GM12878 (cell line): Measurements from ENCODE around the gene AGRP. TPM values are rescaled to one million over a fixed set of nuclear protein-coding genes. Genes with fewer than 3 reads are reported as not detected.

Experiments
- ATAC-seq: fragments of 200-7000 bp; cut with Tn5 transposase; 3 replicates; pipeline ENCODE4 v1.9.1; 2020; ENCODE audit warnings: mild to moderate bottlenecking, moderate library complexity
- BruUV-seq: library from RNA; stranded (reverse); fragments of 400-500 nt; replicated peaks from 2 replicates; lab custom pipeline; 2021; lab: Mats Ljungman, UMichigan
- CTCF ChIA-PET: fragments of 300-600 bp; sonication (Branson Sonifier 250); formaldehyde crosslinking; extraction: SDS; loops from one replicate; lab custom pipeline; 2021; ENCODE audit warnings: inconsistent platforms; lab: Yijun Ruan, JAX
- POLR2A ChIA-PET: fragments of 350-600 bp; formaldehyde crosslinking; extraction: SDS; loops from one replicate; lab custom pipeline; 2021; ENCODE audit warnings: inconsistent platforms; lab: Charles Lee
- RAD21 ChIA-PET: fragments of 300-600 bp; sonication (Branson Sonifier 250); formaldehyde crosslinking; loops from one replicate; lab custom pipeline; 2023; ENCODE audit warnings: antibody characterized with exemption; ENCODE audit not compliant: unreplicated experiment; lab: Charles Lee
- SMC1A ChIA-PET: fragments of 300-600 bp; sonication (Branson Sonifier 250); formaldehyde crosslinking; loops from one replicate; lab custom pipeline; 2023; ENCODE audit not compliant: unreplicated experiment, uncharacterized antibody; lab: Charles Lee
- DNase-seq: peaks from one replicate; pipeline ENCODE4 v3.0.0-alpha.2; 2011; ENCODE audit warnings: low read depth, low spot score
- FAIRE-seq: peaks from 3 replicates; lab custom pipeline; 2011; peaks lifted over from hg19 to GRCh38; lab: Jason Lieb, UNC
- H2AFZ ChIP-seq: 2 replicates; pipeline ENCODE4 v1.6.0; 2011; ENCODE audit warnings: low read depth, low read length, control low read depth; ENCODE audit not compliant: control insufficient read depth
- H3K27ac ChIP-seq: 2 replicates; pipeline ENCODE4 v1.5.1; 2011; ENCODE audit warnings: control low read depth; ENCODE audit not compliant: control insufficient read depth, insufficient read depth
- H3K27me3 ChIP-seq, 2 experiments: replicated peaks in 1 of 2; 2 replicates each; pipeline versions ENCODE4 v1.6.0 to v1.6.1; 2011; ENCODE audit warnings: low read length in 1 of 2; ENCODE audit not compliant: control insufficient read depth in 2 of 2, insufficient read depth in 2 of 2
- H3K36me3 ChIP-seq, 2 experiments: 2 replicates each; pipeline ENCODE4 v1.5.1; 2011; ENCODE audit warnings: low read length in 1 of 2; ENCODE audit not compliant: control insufficient read depth in 2 of 2, insufficient read depth in 2 of 2
- H3K4me1 ChIP-seq: 2 replicates; pipeline ENCODE4 v1.6.1; 2011; ENCODE audit warnings: mild to moderate bottlenecking, low read length, moderate library complexity, mixed read lengths; ENCODE audit not compliant: control insufficient read depth, insufficient read depth
- H3K4me2 ChIP-seq: 2 replicates; pipeline ENCODE4 v1.6.0; 2011; ENCODE audit warnings: control low read depth; ENCODE audit not compliant: control insufficient read depth, insufficient read depth
- H3K4me3 ChIP-seq: fragments of 200-600 bp; sonication (generic); 2 replicates; pipeline ENCODE4 v1.5.1; 2016
- H3K79me2 ChIP-seq: 2 replicates; pipeline ENCODE4 v1.6.0; 2011; ENCODE audit warnings: low read length; ENCODE audit not compliant: control insufficient read depth, insufficient read depth
- H3K9ac ChIP-seq: 2 replicates; pipeline ENCODE4 v1.8.0; 2011; ENCODE audit warnings: low read length, control low read depth, mixed read lengths; ENCODE audit not compliant: control insufficient read depth, insufficient read depth
- H3K9me3 ChIP-seq: replicated peaks from 3 replicates; pipeline ENCODE4 v1.5.1; 2011; ENCODE audit warnings: mild to moderate bottlenecking, low read length; ENCODE audit not compliant: control insufficient read depth, insufficient read depth
- H4K20me1 ChIP-seq: 2 replicates; pipeline ENCODE4 v1.6.0; 2011; ENCODE audit not compliant: control insufficient read depth, insufficient read depth
- CBFB ChIP-seq: IDR thresholded peaks from 2 replicates; pipeline ENCODE4 v1.6.1; 2016; ENCODE audit warnings: antibody characterized with exemption, low read depth
- EZH2 ChIP-seq: IDR thresholded peaks from 2 replicates; pipeline ENCODE4 v1.6.1; 2012; ENCODE audit warnings: low read depth, mild to moderate bottlenecking, control low read depth, inconsistent platforms, low read length, borderline replicate concordance; ENCODE audit not compliant: control insufficient read depth
- FOS ChIP-seq: IDR thresholded peaks from 3 replicates; pipeline ENCODE4 v1.6.1; 2011; ENCODE audit warnings: borderline replicate concordance; ENCODE audit not compliant: insufficient read length; ENCODE audit errors: extremely low read depth
- HCFC1 ChIP-seq: fragments of 150-350 bp; IDR thresholded peaks from 2 replicates; pipeline ENCODE4 v1.6.1; 2014; ENCODE audit warnings: low read length
- MEF2A ChIP-seq: IDR thresholded peaks from 2 replicates; pipeline ENCODE4 v1.6.1; 2011; ENCODE audit warnings: low read depth, mild to moderate bottlenecking, low read length, moderate library complexity; ENCODE audit not compliant: insufficient read depth
- RB1 ChIP-seq: fragments of 450-650 bp; formaldehyde crosslinking; IDR thresholded peaks from 2 replicates; pipeline ENCODE4 v1.6.1; 2017; ENCODE audit warnings: mild to moderate bottlenecking, borderline replicate concordance
- SP1 ChIP-seq: IDR thresholded peaks from one replicate; pipeline ENCODE4 v1.6.1; 2011; ENCODE audit warnings: low read depth, low read length
- SREBF1 ChIP-seq: IDR thresholded peaks from 2 replicates; pipeline ENCODE4 v1.6.1; 2012; ENCODE audit warnings: mild to moderate bottlenecking, low read length
- STAT1 ChIP-seq: fragments of 450-650 bp; conservative IDR thresholded peaks from 2 replicates; pipeline ENCODE4 v1.6.1; 2014; ENCODE audit warnings: antibody characterized with exemption, mild to moderate bottlenecking
- STAT3 ChIP-seq: IDR thresholded peaks from 2 replicates; pipeline ENCODE4 v1.6.1; 2011; ENCODE audit warnings: low read depth, low read length, improper control_type of control experiment
- TAF1 ChIP-seq: IDR thresholded peaks from 2 replicates; pipeline ENCODE4 v1.6.1; 2011; ENCODE audit warnings: mild to moderate bottlenecking, low read depth, low read length, borderline replicate concordance
- TARDBP ChIP-seq: IDR thresholded peaks from 2 replicates; pipeline ENCODE4 v1.6.1; 2016; ENCODE audit warnings: borderline replicate concordance
- YBX1 ChIP-seq: fragments of 450-650 bp; IDR thresholded peaks from 2 replicates; pipeline ENCODE4 v1.6.1; 2016; ENCODE audit warnings: antibody characterized with exemption
- ZNF217 ChIP-seq: fragments of 450-650 bp; IDR thresholded peaks from 2 replicates; pipeline ENCODE4 v1.6.1; 2017; ENCODE audit warnings: antibody characterized with exemption, mild to moderate bottlenecking
- ZNF384 ChIP-seq: IDR thresholded peaks from 2 replicates; pipeline ENCODE4 v1.6.1; 2012; ENCODE audit warnings: low read depth, mild to moderate bottlenecking, low read length, improper control_type of control experiment, borderline replicate concordance
- WGBS: methylation state at CpG from one replicate; pipeline ENCODE4 v1.1.6; 2016; ENCODE audit warnings: low lambda C conversion rate; ENCODE audit not compliant: insufficient replicate concordance, insufficient coverage; ENCODE audit errors: missing lambda C conversion rate; 5-methylcytosine and 5-hydroxymethylcytosine counted together
- in situ Hi-C: fragments of 300-500 bp; cut with MboI; formaldehyde crosslinking; loops from 9 replicates; pipeline ENCODE4 v1.14.3; 2018; ENCODE audit warnings: mixed read lengths
- intact Hi-C: fragments of 100-400 bp; cut with micrococcal nuclease; formaldehyde crosslinking; loops from one replicate; pipeline ENCODE4 v1.14.2; 2022; ENCODE audit not compliant: unreplicated experiment
- polyA plus RNA-seq, 11 experiments: library from polyadenylated mRNA; depleted of rRNA in 4 of 11; unstranded in 6 of 11; stranded (reverse) in 5 of 11; fragments of >200 nt; fragmentation: Nextera tagmentation in 4 of 11; fragmentation: Illumina TruSeq in 1 of 11; extraction: Ambion mirVana in 4 of 11; extraction: Trizol in 1 of 11; gene quantifications; 1 replicate in 1 of 11; 2 replicates in 10 of 11; pipeline versions ENCODE4 v1.2.1 to v1.2.3, GENCODE V29; 2011 to 2016; ENCODE audit warnings: inconsistent platforms in 2 of 11, missing spikeins in 2 of 11, low read depth in 1 of 11
- total RNA-seq, 4 experiments: library from RNA; depleted of rRNA in 3 of 4; stranded (reverse); fragments of >200 nt in 3 of 4; fragmentation: Illumina TruSeq in 1 of 4; extraction: Trizol in 1 of 4; gene quantifications; 2 replicates each; pipeline versions ENCODE4 v1.2.1 to v1.2.3, GENCODE V29; 2013 to 2021
- TF ChIP-seq, protein P1 (sequence below): IDR thresholded peaks from 2 replicates; pipeline ENCODE4 v1.6.1; 2012; ENCODE audit warnings: mild to moderate bottlenecking, low read depth, low read length

AGRP gene
- total and polyA plus RNA-seq, 10 of the 15 experiments (the other 5 are each of a cell fraction or from before 2014, with no cell fraction given): 0.16 to 0.75 (median 0.53) TPM; not detected in 6

DNA sequence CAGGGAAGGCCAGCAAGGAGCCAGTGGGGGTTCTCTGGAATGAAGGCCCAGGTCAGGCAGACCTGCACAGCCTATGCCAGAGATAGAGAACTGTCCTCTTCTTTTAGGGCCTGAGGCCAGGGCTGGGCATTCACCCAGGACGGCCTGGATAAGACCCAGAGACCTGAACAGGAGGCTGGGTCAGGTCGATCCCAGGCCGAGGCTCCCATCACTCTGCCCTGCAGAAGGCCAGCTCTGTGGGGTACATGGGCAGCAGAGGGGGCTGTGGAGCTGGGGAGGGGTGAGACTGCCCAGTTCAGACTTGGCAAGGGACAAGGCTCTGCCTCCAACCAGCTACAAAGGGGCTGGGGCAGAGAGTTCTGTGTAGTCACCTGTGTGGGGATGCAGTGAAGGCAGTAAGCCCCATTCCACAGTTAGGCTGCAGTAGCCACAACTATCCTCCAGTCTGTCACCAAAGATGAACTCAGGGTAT lies 37.9 kb downstream of the AGRP start:
- H3K36me3 ChIP-seq: peaks cover 4 to 17% of the 10 kb centered on the region in 2 experiments
- H4K20me1 ChIP-seq: 0 out of 2 replicates have a peak, but pooled peaks cover 4% of the 10 kb centered on the region
- no peak overlapping the region for H3K4me3 ChIP-seq
- SMC1A ChIA-PET: interaction anchor here (1.4 to 2.5 kb wide), 2 partner anchors 17 to 19 kb away, joined by 3 to 13 read pairs; no protein-coding TSS in a partner anchor
- no peak overlapping the region for H3K9ac ChIP-seq
- H3K4me1 ChIP-seq: no peaks in the 10 kb centered on the region
- no peak overlapping the region for H3K4me2 ChIP-seq
- no peaks in the 10 kb centered on the region for H3K79me2 ChIP-seq
- H2AFZ ChIP-seq: no peak overlapping the region
- no peak overlapping the region for H3K27ac ChIP-seq
- RAD21 ChIA-PET: interaction anchor here (0.8 to 1.2 kb wide), 4 partner anchors 10 to 69 kb away, joined by 3 to 7 read pairs (median 4); no protein-coding TSS in a partner anchor
- BruUV-seq: no TSS peak
- intact Hi-C loops: no loop called here
- in situ Hi-C loops: no loop called here
- CTCF ChIA-PET: interaction anchor here (0.7 to 7.7 kb wide), 3 partner anchors 19 to 138 kb away, joined by 3 to 84 read pairs (median 3); no protein-coding TSS in a partner anchor
- 100% methylated on average over 3 of the region's 3 CpGs for WGBS
- ATAC-seq: no peak
- H3K9me3 ChIP-seq: no peaks in the 10 kb centered on the region
- DNase-seq: no peak
- no peak for FAIRE-seq
- no peak for TF ChIP-seq RB1
- TF ChIP-seq MEF2A: no peak
- TF ChIP-seq STAT1: no peak
- POLR2A ChIA-PET: no interaction called here
- H3K27me3 ChIP-seq: no peaks in the 10 kb centered on the region

DNA sequence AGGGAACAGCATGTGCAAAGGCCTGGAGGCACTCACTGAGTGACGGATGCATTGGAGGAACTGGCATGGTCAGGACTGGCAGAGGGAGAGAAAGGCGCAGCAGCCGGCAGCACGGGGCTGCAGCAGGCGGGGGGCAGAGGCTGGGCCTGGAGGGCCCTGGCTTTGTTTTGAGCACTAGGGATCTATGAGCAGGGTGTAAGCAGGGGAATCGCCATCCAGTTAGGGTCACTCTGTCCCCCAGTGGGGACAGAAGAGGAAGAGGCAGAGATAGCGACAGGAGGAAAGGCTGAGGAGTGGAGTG lies 38.3 kb downstream of the AGRP start:
- CTCF ChIA-PET: interaction anchor here (2.0 to 7.7 kb wide), 2 partner anchors 18 to 184 kb away, joined by 5 to 84 read pairs; no protein-coding TSS in a partner anchor
- SMC1A ChIA-PET: interaction anchor here (2.5 kb wide), 1 partner anchor 17 kb away, joined by 13 read pairs; no protein-coding TSS in a partner anchor
- RAD21 ChIA-PET: interaction anchor here (1.1 kb wide), 1 partner anchor 69 kb away, joined by 3 read pairs; no protein-coding TSS in a partner anchor
- TF ChIP-seq EZH2 (no peak), SREBF1 (no peak), FOS (no peak), ZNF384 (no peak), HCFC1 (no peak), ZNF217 (no peak), TARDBP (no peak), STAT3 (no peak), SP1 (no peak), CBFB (no peak), TAF1 (no peak), YBX1 (no peak)
- TF ChIP-seq, protein P1, sequence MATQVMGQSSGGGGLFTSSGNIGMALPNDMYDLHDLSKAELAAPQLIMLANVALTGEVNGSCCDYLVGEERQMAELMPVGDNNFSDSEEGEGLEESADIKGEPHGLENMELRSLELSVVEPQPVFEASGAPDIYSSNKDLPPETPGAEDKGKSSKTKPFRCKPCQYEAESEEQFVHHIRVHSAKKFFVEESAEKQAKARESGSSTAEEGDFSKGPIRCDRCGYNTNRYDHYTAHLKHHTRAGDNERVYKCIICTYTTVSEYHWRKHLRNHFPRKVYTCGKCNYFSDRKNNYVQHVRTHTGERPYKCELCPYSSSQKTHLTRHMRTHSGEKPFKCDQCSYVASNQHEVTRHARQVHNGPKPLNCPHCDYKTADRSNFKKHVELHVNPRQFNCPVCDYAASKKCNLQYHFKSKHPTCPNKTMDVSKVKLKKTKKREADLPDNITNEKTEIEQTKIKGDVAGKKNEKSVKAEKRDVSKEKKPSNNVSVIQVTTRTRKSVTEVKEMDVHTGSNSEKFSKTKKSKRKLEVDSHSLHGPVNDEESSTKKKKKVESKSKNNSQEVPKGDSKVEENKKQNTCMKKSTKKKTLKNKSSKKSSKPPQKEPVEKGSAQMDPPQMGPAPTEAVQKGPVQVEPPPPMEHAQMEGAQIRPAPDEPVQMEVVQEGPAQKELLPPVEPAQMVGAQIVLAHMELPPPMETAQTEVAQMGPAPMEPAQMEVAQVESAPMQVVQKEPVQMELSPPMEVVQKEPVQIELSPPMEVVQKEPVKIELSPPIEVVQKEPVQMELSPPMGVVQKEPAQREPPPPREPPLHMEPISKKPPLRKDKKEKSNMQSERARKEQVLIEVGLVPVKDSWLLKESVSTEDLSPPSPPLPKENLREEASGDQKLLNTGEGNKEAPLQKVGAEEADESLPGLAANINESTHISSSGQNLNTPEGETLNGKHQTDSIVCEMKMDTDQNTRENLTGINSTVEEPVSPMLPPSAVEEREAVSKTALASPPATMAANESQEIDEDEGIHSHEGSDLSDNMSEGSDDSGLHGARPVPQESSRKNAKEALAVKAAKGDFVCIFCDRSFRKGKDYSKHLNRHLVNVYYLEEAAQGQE: no peak

More for the DNA sequence above, 38.3 kb downstream of the AGRP start:
- no peak overlapping the region for H3K4me3 ChIP-seq
- POLR2A ChIA-PET: no interaction called here
- FAIRE-seq: no peak
- no peak overlapping the region for H2AFZ ChIP-seq
- H4K20me1 ChIP-seq: 0 out of 2 replicates have a peak, but pooled peaks cover 4% of the 10 kb centered on the region
- H3K36me3 ChIP-seq: peaks cover 4 to 19% of the 10 kb centered on the region in 2 experiments
- H3K9me3 ChIP-seq: no peaks in the 10 kb centered on the region
- no peaks in the 10 kb centered on the region for H3K27me3 ChIP-seq
- no peak for ATAC-seq
- in situ Hi-C loops (no loop called here), intact Hi-C loops (no loop called here)
- H3K4me2 ChIP-seq: no peak overlapping the region
- DNase-seq: no peak
- no peaks in the 10 kb centered on the region for H3K4me1 ChIP-seq
- H3K27ac ChIP-seq: no peak overlapping the region
- no TSS peak for BruUV-seq
- WGBS: 99% methylated on average over 7 of the region's 7 CpGs
- H3K79me2 ChIP-seq: no peaks in the 10 kb centered on the region
- no peak overlapping the region for H3K9ac ChIP-seq
